Epithelial cell of proximal tubule (primary cell): ENCODE results near the gene AOPEP. TPM values are rescaled to one million over a fixed set of nuclear protein-coding genes. Genes with fewer than 3 reads are reported as not detected.

Experiments used
- DNase-seq: peaks from one replicate; pipeline ENCODE4 v3.0.0-alpha.2; 2011; ENCODE audit warnings: low read depth
- H3K4me3 ChIP-seq: 2 replicates; pipeline ENCODE4 v1.5.1; 2011; ENCODE audit warnings: low read depth, mild to moderate bottlenecking, low read length
- CTCF ChIP-seq: conservative IDR thresholded peaks from 2 replicates; pipeline ENCODE4 v1.5.1; 2012; ENCODE audit warnings: low read depth, mild to moderate bottlenecking, low read length
- total RNA-seq: library from RNA; depleted of rRNA; stranded (reverse); fragments of >200 nt; gene quantifications from 2 replicates; pipeline ENCODE4 v1.2.3, GENCODE V29; 2015

AOPEP gene
- total RNA-seq, 1 donor from 2014 or later = 27.0 TPM

- no peak for DNase-seq
- TF ChIP-seq CTCF = no peak
- peak overlapping the region; percentile 29 for H3K4me3 ChIP-seq
Observed at GRCh38 chr9:95047452-95048224, 321.1 kb downstream of the AOPEP start.

GRCh38 chr9:95048225-95049087 lies 322.0 kb downstream of the AOPEP start:
- no peak for TF ChIP-seq CTCF
- peak overlapping the region; percentile 66 for H3K4me3 ChIP-seq
- no peak for DNase-seq

GRCh38 chr9:95049761-95050160 lies 323.3 kb downstream of the AOPEP start:
- H3K4me3 ChIP-seq = peak overlapping the region; percentile 66
- DNase-seq = no peak
- no peak for TF ChIP-seq CTCF

GRCh38 chr9:95053611-95054570 lies 327.4 kb downstream of the AOPEP start:
- no peak overlapping the region for H3K4me3 ChIP-seq
- TF ChIP-seq CTCF = no peak
- no peak for DNase-seq

- no peak for DNase-seq
- H3K4me3 ChIP-seq = no peak overlapping the region
- no peak for TF ChIP-seq CTCF
Observed at GRCh38 chr9:95055334-95055850, 328.9 kb downstream of the AOPEP start.

GRCh38 chr9:95055851-95056551 lies 329.5 kb downstream of the AOPEP start:
- no peak for DNase-seq
- TF ChIP-seq CTCF = no peak
- no peak overlapping the region for H3K4me3 ChIP-seq
